Tibial artery (tissue), 4 donors: ENCODE results near the gene TCOF1.
"Not testable (repeated sequence)": the region's sequence is repeated elsewhere in the genome, so short reads cannot be mapped to it uniquely, and the experiment has no call there.

Source experiments
- DNase-seq, 2 donors: peaks; one replicate each; pipeline ENCODE4 v3.0.0-alpha.2; 2019
- H3K27ac ChIP-seq, 2 donors: fragments of 200-600 bp; sonication (generic) in 1 of 2; 1 replicate in 1 of 2; 2 replicates in 1 of 2; pipeline ENCODE4 v1.5.1; 2018 to 2019; ENCODE audit warnings: mild to moderate bottlenecking in 1 of 2
- H3K27me3 ChIP-seq, 2 donors: fragments of 200-600 bp; sonication (generic) in 1 of 2; one replicate each; pipeline versions ENCODE4 v1.5.1 to v1.6.0; 2016 to 2019
- H3K36me3 ChIP-seq, 3 donors: fragments of 200-600 bp; sonication (generic) in 2 of 3; one replicate each; pipeline ENCODE4 v1.5.1; 2016 to 2019; ENCODE audit warnings: mild to moderate bottlenecking in 2 of 3
- H3K4me1 ChIP-seq, 4 donors: fragments of 200-600 bp; sonication (generic) in 2 of 4; 1 replicate in 3 of 4; 2 replicates in 1 of 4; pipeline ENCODE4 v1.5.1; 2016 to 2019
- H3K4me3 ChIP-seq, 2 donors: fragments of 200-600 bp; sonication (generic) in 1 of 2; 1 replicate in 1 of 2; 2 replicates in 1 of 2; pipeline ENCODE4 v1.5.1; 2018 to 2019; ENCODE audit warnings: mild to moderate bottlenecking in 2 of 2
- H3K9me3 ChIP-seq, 3 donors: fragments of 200-600 bp; sonication (generic) in 1 of 3; one replicate each; pipeline ENCODE4 v1.5.1; 2016 to 2019
- intact Hi-C: fragments of 100-400 bp; cut with DNase I; formaldehyde crosslinking; loops from one replicate; pipeline ENCODE4 v1.15.0; 2023; ENCODE audit warnings: low total_unique reads
- TF ChIP-seq, protein P1 (sequence below), 2 experiments: fragments of 200-600 bp in 1 of 2; fragments of 450-650 bp in 1 of 2; IDR thresholded peaks; one replicate each; pipeline ENCODE4 v1.5.1; 2017 to 2019; ENCODE audit warnings: antibody characterized with exemption in 2 of 2, mild to moderate bottlenecking in 1 of 2, moderate library complexity in 1 of 2

Gene TCOF1

DNA sequence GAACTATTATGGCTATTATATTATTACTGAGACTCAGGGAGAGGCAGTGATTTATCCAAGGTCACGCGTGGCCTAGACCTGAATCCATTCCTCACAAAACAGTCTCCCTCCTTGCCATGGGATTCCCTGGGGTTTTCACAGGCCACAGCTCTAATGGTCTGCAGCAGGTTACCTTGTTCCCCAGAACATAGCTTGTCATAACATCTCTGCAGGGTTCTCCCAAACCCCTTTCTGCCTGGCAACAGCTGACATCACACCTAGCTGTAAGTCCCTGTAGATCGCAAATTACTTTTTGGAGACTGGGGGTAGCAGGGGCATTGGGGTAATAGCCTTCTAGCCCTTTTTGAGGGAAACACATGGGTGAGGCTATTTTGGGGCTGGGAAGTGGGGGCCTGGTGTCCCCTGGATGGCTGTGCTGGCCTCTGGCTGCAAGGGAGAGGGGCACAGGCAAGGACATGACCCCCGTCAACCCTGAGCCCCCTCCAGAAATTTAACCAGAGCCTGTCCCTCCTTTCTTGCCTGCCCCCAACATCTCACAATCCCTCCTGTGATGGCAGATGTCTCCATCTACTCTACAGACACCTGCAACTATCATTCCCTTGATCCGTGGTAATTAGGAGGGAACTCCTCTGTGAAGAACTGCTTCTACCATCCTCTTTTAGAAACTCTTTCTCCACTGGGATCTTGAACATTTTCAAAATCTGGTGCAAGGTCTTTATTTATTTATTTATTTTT, 53.9 kb downstream of the TCOF1 start:
- H3K4me3 ChIP-seq: peak overlapping the region; percentile 45 to 46
- H3K36me3 ChIP-seq: no peaks in the 10 kb centered on the region
- H3K27me3 ChIP-seq: no peaks in the 10 kb centered on the region
- peak overlapping the region; percentile 63 to 65 for H3K27ac ChIP-seq
- intact Hi-C loops: no loop called here
- DNase-seq: peak in 1 of 2 donors; percentile 59
- H3K4me1 ChIP-seq: peaks cover 0 to 19% (median 11%) of the 10 kb centered on the region in 4 donors
- no peaks in the 10 kb centered on the region for H3K9me3 ChIP-seq
- TF ChIP-seq, protein P1, sequence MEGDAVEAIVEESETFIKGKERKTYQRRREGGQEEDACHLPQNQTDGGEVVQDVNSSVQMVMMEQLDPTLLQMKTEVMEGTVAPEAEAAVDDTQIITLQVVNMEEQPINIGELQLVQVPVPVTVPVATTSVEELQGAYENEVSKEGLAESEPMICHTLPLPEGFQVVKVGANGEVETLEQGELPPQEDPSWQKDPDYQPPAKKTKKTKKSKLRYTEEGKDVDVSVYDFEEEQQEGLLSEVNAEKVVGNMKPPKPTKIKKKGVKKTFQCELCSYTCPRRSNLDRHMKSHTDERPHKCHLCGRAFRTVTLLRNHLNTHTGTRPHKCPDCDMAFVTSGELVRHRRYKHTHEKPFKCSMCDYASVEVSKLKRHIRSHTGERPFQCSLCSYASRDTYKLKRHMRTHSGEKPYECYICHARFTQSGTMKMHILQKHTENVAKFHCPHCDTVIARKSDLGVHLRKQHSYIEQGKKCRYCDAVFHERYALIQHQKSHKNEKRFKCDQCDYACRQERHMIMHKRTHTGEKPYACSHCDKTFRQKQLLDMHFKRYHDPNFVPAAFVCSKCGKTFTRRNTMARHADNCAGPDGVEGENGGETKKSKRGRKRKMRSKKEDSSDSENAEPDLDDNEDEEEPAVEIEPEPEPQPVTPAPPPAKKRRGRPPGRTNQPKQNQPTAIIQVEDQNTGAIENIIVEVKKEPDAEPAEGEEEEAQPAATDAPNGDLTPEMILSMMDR (IDR thresholded peaks at IDR 0.05): no peak

DNA sequence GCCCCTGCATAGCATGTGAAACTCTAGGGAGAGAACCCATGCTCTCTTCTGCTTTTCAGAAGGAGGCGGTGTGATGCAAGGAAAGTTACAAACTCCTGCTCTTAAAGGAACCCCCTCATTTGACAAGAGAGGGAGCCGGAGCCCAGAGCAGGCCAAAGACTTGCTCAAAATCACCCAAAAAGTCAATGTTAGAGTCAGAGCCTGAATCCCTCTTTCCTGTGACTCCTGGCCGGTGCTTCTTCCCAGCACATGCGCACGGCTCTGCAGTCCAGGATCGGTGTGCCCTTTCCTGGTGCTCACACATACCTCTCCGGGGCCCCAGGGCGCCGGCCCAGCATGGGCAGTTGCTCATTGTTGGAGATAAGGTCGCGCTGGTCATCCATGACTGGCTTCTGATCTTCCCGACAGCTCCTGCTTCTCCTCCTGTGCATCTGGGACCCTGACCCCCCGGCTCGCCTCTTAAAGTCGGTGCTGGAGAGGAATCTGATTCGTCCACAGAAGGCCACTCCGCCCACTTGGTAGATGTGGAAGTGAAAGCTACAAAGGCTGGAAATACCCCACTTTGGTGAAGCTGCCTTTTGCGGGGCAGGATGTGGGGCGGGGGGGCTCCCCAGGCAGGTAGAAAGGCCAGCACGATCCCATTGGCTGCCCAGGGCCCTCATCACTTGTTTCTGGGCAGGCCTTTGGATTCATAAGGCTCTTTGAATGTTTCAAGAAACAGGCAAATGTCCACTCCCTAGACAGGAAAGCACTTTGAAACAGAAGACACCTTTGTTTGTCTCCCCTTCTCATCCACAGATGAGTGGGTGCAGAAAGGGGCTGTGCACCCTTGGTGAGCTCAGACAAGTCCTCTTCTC, 55.0 kb downstream of the TCOF1 start, which contains the start of gene CD74:
TSS of gene CD74 (minus strand) at position 592 of the 857 bp plus-strand sequence. CDS start at position 431, 161 bp downstream.
- H3K4me3 ChIP-seq: peak within 1 kb of the TSS; percentile 45 to 46
- TF ChIP-seq, protein P1 (IDR thresholded peaks at IDR 0.05): no peak
- no peaks in the 10 kb centered on the region for H3K9me3 ChIP-seq
- intact Hi-C loops: no loop called here
- peak; percentile 79 to 85 for DNase-seq
- no peaks in the 10 kb centered on the region for H3K27me3 ChIP-seq
- H3K27ac ChIP-seq: peak within 1 kb of the TSS; percentile 63 to 65
- H3K4me1 ChIP-seq: peaks cover 0 to 19% (median 11%) of the 10 kb centered on the region in 4 donors
- H3K36me3 ChIP-seq: no peaks in the 10 kb centered on the region

DNA sequence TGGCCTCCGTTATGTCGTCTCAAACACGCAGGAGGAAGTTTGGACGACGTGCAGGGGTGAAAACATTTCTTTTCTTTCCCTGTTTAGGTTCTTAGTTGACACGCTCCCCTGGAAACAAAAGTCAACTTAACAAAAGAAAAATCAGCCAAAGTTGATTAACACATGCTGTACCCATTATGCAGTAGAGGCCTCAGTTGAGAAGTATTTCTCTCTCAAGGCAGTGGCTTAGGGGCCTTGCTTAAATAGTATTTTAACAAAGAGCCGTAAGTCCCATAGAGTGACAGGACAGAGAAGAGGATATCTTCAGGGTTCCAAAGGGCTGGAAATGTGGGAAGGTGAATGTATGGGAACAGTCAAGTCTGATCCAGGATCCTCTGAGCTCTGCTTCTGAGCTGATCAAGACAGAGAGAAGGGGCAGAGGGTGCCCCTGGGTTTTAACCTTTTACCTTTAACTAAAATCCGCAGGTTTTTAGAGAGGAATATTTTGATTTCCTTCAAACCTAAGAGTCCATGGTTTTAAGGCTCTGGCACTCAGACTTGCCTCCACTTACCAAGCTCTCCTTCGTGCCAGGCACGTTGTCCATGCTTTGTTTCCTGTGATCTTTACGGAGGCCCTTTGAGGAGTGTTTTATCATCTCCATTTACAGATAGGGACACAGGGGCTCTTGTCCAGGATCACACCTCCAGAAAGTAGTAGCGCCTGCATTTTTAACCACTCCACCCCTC, 55.8 kb downstream of the TCOF1 start:
- intact Hi-C loops: no loop called here
- no peak for DNase-seq

DNA sequence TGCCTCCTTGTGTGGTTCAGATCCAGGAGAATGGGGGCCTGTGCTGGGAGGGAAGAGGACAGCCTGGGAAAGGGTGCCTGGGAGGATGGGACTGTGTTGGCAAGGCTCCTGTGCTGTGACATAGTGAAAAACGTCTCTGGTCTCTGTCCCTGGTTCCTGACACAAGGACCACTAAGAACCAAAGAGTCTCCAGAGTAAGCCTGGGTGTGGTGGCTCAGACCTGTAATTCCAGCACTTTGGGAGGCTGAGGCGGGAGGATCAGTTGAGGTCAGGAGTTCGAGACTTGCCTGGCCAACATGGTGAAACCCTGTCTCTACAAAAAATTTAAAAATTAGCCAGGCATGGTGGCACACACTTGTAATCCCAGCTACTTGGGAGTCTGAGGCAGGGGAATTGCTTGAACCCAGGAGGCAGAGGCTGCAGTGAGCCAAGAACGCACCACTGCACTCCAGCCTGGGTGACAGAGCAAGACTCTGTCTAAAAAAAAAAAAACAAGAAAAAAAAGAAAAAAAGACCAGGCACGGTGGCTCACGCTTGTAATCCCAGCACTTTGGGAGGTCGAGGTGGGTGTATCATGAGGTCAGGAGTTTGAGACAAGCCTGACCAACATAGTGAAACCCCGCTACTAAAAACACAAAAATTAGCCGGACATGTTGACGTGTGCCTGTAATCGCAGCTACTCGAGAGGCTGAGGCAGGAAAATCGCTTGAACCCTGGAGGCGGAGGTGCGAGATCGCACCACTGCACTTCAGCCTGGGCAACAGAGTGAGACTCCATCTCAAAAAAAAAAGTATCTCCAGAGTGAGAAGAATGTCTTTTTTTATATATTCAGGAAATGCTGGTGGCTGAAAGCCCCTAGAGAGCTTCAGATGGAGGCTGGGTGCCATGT, 56.6 kb downstream of the TCOF1 start:
- H3K27me3 ChIP-seq, H3K9me3 ChIP-seq, H3K4me3 ChIP-seq, DNase-seq, intact Hi-C loops, H3K36me3 ChIP-seq: not testable (repeated sequence)
- H3K27ac ChIP-seq: peak overlapping the region in 1 of 2 donors; percentile 63
- H3K4me1 ChIP-seq: peaks cover 0 to 19% (median 11%) of the 10 kb centered on the region in 4 donors

More for the DNA sequence above, 55.8 kb downstream of the TCOF1 start:
- TF ChIP-seq, protein P1 (IDR thresholded peaks at IDR 0.05): no peak
- Histone ChIP-seq H3K9me3 (no peaks in the 10 kb centered on the region), H3K27ac (peak overlapping the region in 1 of 2 donors; percentile 63), H3K4me1 (peaks cover 0 to 19% (median 11%) of the 10 kb centered on the region in 4 donors), H3K36me3 (no peaks in the 10 kb centered on the region), H3K27me3 (no peaks in the 10 kb centered on the region), H3K4me3 (peak overlapping the region in 1 of 2 donors; percentile 46)

DNA sequence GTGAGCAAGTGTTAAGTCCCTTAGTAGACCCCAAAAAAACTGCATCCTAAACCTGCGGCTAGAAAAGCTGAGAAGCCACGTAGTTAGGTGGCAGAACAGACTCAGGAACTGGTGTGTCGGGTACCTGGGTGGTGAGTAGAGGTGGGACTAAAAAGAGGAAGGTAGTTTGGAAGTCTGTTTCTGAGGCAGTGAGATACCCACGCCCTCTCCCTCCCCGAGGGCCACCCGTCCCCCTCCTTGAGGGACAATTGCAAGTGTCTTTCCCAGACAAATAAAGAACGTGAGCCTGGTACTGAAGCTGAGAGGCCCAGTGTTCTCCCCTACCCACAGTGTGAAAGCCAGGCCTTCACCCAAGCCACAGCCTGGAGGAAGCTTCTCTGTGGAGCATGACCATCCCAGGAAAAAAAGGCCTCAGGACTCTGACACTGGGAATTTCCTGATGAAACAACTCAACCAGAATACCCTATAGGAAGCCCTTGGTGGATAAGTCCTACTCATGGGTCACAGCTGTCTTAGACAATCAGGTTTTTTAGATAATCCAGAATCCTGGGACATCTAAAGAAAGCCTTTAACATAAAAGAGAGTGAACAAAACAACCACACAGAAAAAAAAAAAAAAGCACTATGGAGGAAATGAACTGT, 62.3 kb downstream of the TCOF1 start:
- H3K27me3 ChIP-seq: no peaks in the 10 kb centered on the region
- intact Hi-C loops: no loop called here
- TF ChIP-seq, protein P1 (IDR thresholded peaks at IDR 0.05): no peak
- DNase-seq: no peak
- H3K36me3 ChIP-seq: no peaks in the 10 kb centered on the region
- no peaks in the 10 kb centered on the region for H3K9me3 ChIP-seq
- H3K27ac ChIP-seq: no peak overlapping the region
- H3K4me3 ChIP-seq: no peak overlapping the region
- no peaks in the 10 kb centered on the region for H3K4me1 ChIP-seq
